ENCODE data around the gene SRRM5.
"Not testable (repeated sequence)": the region's sequence is repeated elsewhere in the genome, so short reads cannot be mapped to it uniquely, and the experiment has no call there.

The SRRM5 gene

GRCh38 chr19:43616306-43616705, 4.4 kb downstream of the SRRM5 start:
- DNase-seq (ENCODE audit: low read depth, low spot score), result no peak

- DNase-seq (ENCODE audit: low read depth, low spot score), result no peak
These were observed 5.1 kb downstream of the SRRM5 start for GRCh38 chr19:43616954-43617353.

DNA sequence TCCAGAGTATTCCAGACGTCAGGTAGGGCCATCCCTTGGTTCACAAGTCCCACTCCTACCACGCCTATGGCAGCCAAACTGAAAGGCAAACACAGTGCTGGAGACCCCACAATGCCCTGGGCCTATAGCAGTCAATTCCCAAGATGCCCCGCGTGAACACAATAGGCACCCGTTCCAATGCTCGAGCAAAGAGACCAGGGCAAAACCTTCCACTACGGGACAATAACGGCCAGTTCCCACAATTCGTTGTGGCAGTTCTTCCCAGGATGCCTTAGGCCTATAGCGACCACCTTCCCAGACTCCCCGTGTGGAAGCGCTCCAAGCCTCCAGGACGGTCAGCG, 7.0 kb downstream of the SRRM5 start:
- DNase-seq (ENCODE audit: low read depth, low spot score), result no peak

DNA sequence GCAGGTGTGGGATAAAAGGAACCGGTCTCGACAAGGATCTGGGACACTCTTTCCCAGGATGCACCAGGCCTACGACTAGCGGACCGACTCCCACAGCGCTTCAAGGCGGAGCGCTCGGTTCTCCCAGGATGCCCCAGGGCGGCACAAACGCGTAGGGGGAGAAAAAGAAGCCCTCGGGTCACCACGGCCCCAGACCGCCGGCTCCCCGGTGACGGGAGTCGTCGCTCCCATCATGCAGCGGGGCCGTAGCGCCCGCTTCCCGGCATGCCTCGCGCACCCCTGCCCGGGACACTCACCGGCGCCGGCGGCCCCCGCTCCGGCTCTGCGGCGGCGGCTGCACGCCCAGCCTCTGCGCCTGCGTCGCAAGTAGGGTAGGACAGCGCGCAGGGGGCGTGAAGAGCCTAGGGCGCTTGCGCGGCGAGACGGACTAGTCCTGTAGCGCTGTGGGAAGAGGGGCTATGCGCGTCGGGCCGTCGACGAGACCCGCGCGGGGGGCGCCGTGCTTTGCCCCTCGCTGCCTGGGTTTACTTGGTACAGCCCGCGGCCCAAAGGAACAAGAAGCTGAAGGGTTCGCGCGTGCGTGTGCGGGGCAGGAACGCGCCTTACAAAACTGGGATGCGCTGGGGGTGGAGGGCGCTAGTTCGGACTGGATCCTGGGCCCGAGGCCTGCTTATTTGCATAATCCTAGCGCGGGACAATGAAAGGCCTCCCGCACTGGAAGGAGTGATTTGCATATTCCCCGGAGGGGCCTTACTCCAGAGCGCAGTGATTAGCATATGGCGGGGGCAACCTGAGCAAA, 7.6 kb downstream of the SRRM5 start, which contains the start of gene ZNF428:
Gene ZNF428, minus strand, starts transcription at position 368 of the 799 bp plus-strand sequence. CDS start 5,325 bp downstream, outside the sequence.
- DNase-seq (ENCODE audit: low read depth, low spot score), result peak; percentile 96

DNA sequence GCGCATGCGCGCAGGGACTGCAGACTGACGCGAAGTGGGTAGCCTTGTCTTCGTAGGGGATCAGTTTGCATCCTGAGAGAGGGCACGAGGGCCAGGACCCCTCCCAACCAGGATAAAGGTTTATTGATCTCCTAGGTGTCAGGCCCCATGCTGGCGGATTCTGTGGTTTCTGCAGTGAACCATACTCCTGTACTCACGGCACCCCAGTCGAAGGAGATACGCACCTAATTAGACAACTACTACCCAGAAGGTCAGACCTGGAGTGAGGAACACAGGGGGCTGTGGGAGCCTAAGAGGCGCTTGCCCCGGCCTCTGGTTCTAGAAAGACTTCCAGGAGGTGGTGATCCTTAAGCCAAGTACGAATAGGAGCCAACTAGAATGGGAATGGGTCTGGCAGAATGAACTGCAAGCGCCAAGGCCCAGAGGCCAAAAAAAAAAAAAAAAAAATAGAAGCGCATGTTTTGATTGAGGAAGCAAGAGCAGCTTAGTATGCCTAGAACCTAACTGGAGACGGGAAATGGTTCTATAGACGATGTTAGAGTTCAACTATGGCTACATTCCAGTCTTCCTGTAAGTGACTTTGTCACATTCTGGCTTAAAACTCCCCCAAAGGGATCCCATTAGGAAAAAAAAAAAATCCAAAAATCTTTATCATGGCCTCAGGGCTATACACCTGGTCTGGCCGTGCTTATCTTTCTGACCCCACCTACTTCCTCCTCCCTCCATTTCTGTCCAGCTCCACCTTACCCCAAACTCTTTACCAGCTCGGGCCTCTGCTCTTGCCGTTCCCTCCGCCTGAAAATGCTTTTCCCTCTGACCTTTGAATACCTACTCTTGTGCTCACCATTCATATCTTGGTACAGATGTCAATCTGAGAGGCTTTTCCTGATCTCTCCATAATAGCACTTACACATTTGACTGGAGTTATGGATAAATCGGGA, 8.4 kb downstream of the SRRM5 start:
- DNase-seq (ENCODE audit: low read depth, low spot score), result no peak

DNA sequence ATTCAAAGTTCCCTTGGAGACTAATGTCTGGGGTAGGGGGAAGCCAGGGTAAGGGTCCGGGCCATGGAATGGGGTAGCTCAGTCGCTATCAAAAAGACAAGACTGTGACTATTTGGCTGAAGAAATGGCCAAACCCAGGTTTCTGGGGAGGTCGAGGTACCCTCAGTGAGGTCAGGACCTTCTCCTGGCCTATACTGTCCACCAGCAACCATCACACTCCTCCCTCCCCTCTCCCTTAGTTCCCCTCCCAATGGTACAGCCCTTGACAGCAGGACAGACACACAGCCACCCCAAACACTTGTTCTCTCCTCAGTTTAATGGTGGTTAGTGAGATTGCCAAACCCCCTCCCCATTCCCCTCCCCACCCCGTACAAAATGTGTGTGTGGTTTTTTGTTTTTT, 10.2 kb downstream of the SRRM5 start:
- no peak for DNase-seq (ENCODE audit: low read depth, low spot score)

DNA sequence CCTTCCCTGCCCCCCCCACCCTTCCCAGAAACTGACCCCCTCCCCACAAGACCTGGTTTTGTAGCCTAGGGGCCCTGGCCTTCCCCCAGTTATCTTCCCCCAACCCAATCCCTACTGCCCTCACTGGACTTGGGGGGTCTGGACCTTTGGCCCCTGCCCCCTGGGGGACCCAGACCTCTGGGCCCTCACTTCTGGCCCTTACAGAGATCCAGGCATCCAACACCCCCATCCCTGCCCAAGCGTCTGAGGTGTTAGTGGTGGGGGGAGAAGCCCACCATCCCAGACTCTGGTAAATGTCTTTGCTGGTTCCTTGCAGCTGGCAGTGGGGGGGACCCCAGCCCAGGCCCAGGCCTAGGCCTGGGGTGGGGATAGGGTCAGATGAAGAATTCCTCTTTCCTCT, 11.1 kb downstream of the SRRM5 start:
- DNase-seq (ENCODE audit: low read depth, low spot score), result no peak

GRCh38 chr19:43623889-43624670, 12.2 kb downstream of the SRRM5 start:
- no peak for DNase-seq (ENCODE audit: low read depth, low spot score)

GRCh38 chr19:43624933-43625332, 13.0 kb downstream of the SRRM5 start:
- no peak for DNase-seq (ENCODE audit: low read depth, low spot score)

- no peak for DNase-seq (ENCODE audit: low read depth, low spot score)
These were observed 14.2 kb downstream of the SRRM5 start for GRCh38 chr19:43625918-43626579.

GRCh38 chr19:43626838-43627237, 14.9 kb downstream of the SRRM5 start:
- DNase-seq (ENCODE audit: low read depth, low spot score), result no peak

DNA sequence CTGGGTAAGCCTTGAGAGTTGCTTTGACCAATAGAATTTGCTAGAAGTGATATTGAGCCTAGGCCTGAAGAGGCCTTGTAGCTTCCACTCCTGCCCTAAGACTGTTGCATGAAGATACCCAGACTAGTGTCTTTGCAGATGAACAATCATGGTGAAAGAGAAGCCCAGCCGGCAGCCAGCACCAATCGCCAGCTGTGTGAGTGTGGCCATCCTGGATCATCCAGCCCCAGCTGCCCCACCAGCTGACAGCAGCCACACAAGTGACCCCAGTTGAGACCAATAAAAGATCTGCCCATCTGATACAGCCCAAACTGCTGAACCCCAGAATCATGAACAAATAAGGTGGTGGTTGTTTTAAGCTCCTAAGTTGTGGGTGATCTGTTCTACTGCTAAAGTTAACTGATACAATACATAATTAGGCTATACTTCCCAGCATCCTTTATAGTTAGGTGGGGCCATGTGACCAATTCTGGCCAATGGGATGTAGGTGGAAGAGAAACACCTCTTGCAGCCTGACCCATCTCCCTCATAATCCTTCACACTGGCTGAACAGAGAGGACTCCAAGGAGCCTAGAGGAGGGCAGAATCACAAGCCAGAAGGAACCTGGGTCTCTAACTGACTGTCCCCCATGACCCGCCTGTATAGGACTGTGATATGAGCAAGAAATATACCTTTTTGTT, 16.9 kb downstream of the SRRM5 start:
- no peak for DNase-seq (ENCODE audit: low read depth, low spot score)

GRCh38 chr19:43631491-43631890, 19.6 kb downstream of the SRRM5 start:
- DNase-seq (ENCODE audit: low read depth, low spot score), result no peak

GRCh38 chr19:43633520-43633919, 21.6 kb downstream of the SRRM5 start:
- DNase-seq (ENCODE audit: low read depth, low spot score), result no peak

GRCh38 chr19:43634068-43634467, 22.2 kb downstream of the SRRM5 start:
- DNase-seq (ENCODE audit: low read depth, low spot score), result no peak

DNA sequence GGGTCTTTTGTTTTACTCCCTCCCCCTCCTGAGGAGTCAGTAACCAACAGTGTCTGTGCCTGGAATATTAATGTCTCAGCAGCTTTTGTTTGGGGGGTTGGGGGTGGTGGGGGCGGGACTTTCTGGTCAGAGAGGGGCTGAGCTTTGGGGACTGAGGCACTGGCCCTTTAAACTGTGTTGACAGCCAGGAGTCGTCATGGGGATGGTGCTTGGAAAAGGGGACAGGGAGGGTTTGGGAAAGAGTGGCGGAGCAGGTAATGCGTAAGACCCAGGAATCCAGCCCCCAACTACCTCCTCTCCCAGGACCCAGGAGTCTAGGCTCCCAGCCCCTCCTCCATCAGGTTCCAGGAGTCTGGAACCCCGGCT, 22.6 kb downstream of the SRRM5 start:
- DNase-seq (ENCODE audit: low read depth, low spot score), result peak; percentile 38

DNA sequence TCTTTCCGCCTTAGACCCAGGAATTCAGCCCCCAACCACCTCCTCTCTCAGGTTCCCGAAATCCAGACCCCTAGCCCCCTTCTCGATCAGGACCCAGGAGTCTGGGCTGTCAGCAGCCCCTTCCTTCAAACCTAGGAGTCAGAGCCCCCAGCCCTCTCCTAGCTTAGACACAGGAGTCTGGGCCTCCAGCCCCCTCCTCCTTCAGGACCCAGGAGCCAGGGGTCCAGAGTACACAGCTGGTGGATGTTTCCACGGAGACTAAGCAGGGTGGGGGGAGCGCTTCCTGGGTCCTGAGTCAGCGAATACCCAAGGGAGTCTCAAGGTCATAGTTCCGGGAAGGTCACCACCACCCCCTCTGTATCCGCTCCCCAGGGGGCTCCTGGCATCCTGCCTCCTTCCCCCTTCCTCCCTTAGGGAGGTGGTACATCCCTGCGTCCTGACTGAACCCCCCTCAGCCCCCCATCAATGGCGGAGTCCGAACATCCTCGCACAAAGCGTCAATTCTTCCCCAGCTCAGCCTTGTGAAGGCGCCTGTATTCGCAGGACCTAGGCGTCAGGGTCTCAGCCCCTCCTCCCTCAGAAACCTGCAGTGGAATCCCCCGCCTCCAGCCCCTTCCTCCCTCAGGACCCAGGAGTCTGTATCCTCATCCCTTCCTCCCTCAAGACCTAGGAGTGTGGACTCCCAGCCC, 23.1 kb downstream of the SRRM5 start:
- DNase-seq (ENCODE audit: low read depth, low spot score), result peak; percentile 48

DNA sequence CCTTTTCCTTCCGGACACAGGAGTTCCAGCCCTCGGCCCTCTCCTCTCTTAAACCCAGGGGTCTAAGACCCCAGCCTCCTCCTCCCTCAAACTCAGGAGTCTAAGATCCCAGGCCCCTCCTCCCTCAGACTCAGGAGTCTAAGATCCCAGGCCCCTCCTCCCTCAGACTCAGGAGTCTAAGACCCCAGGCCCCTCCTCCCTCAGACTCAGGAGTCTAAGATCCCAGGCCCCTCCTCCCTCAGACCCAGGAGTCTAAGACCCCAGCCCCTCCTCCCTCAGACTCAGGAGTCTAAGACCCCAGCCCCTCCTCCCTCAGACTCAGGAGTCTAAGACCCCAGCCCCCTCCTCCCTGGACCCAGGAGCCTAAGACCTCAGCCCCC, 23.7 kb downstream of the SRRM5 start:
- not testable (repeated sequence) for DNase-seq (ENCODE audit: low read depth, low spot score)

DNA sequence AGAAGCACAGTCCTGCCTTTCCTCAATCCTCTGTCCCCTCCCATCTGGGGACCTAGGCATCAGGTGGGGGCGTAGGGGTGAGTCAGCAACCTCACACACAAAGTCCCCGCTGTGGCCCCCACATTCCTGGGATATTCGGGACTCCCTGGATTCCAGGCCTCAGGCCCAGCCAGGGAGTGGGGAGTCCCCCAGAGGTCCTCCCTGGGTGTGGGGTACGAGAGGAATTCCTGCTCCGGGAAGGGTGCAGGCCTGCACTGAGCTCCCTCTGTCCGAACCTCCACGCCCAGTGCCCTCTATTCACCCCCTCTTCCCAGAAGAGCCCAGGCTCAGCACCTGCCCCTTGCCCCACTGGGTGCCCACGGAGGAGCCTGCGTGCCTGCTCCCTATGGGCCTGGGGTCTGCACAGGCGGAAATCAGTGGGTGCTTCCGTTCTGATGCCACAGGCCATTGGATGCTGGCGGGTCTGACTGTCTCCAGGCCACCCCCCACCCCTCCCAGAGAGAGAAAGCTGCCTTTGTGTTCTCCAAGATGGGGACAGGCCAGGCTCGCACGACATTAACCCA, 24.3 kb downstream of the SRRM5 start:
- peak; percentile 70 for DNase-seq (ENCODE audit: low read depth, low spot score)

Measured in astrocyte of the hippocampus (primary cell).